DMS153 treated with DMSO at 0.1 percent for 48 hours (cell line): ENCODE data around the gene RNF224.
A peak's percentile ranks its signal among the peaks of the same experiment; 100 is the strongest.
"Not testable (repeated sequence)": the region's sequence is repeated elsewhere in the genome, so short reads cannot be mapped to it uniquely, and the experiment has no call there.

Source experiments
- DNase-seq: peaks from one replicate; lab custom pipeline; 2025; ENCODE audit not compliant: unreplicated experiment; lab: John Stamatoyannopoulos, UW

The RNF224 gene

GRCh38 chr9:137251490-137252268, 24.4 kb downstream of the RNF224 start:
- DNase-seq: no peak

- DNase-seq: peak; percentile 18
These were observed 25.5 kb downstream of the RNF224 start for GRCh38 chr9:137252555-137253506.

GRCh38 chr9:137253717-137254623, 26.7 kb downstream of the RNF224 start:
- DNase-seq: no peak

GRCh38 chr9:137254624-137255447, 27.5 kb downstream of the RNF224 start, which contains the start of gene NELFB:
Gene NELFB (plus strand): TSS chr9:137255327.
- peak; percentile 68 for DNase-seq

GRCh38 chr9:137255448-137256114, 28.3 kb downstream of the RNF224 start:
- no peak for DNase-seq

DNA sequence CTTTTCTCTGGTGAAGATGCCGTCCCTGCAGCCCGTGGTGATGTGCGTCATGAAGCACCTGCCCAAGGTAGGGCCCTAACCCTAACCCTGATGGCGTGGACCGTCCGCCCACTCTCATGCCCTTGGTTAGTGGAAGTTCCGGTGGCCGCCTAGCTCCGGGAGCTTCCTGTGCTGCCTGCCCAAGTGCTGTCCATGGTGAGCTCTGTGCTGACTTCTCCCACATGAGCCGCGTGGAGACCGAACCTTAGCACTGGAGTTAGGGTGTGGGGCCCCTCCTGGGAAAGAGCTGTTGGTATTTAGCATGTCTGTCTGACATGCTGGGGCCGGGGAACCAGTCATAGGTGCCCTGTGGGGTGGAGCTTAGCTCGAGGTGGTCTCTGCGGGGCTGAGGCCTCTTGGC, 29.1 kb downstream of the RNF224 start:
- no peak for DNase-seq

GRCh38 chr9:137256856-137257255, 29.6 kb downstream of the RNF224 start:
- no peak for DNase-seq

GRCh38 chr9:137262173-137262908, 35.0 kb downstream of the RNF224 start:
- not testable (repeated sequence) for DNase-seq

GRCh38 chr9:137262909-137263285, 35.6 kb downstream of the RNF224 start:
- DNase-seq: no peak

DNA sequence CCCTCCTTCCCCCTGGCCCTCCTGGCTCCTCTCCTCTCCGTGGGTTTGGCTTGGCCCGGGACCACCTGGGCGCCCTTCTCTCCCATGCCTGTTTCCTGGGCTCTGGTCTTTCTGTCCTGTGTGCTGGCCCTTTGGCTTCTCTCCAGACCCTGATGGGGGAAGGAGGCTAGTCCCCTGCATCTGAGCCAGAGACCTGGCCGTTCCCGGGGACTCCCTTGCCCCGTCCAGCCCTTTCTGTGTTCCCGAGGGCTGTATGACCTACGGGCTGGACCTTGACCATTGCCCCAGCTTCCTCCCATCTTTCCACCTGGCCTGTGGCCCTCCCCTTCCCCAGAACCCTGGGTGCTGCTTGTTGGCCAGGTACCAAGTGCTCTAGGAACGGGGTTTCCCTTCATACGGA, 36.2 kb downstream of the RNF224 start:
- DNase-seq: no peak

DNA sequence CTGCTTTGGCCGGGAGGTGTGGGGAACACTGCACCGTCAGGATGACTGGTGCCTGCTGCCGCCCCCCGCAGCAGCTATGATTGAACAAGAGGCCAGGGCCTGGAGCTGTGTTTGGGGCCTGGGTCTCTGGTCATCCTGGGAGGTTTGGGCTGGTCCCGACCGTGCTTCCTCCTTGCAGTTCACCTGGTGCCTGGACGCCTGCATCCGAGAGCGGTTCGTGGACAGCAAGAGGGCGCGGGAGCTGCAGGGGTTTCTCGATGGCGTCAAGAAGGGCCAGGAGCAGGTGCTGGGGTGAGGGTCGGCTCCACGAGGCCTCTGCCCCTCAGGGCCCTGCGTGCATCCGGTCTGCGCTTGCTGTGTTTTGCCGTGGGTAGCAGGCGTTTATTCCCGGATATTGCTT, 36.8 kb downstream of the RNF224 start:
- no peak for DNase-seq

GRCh38 chr9:137265496-137266161, 38.3 kb downstream of the RNF224 start:
- no peak for DNase-seq

DNA sequence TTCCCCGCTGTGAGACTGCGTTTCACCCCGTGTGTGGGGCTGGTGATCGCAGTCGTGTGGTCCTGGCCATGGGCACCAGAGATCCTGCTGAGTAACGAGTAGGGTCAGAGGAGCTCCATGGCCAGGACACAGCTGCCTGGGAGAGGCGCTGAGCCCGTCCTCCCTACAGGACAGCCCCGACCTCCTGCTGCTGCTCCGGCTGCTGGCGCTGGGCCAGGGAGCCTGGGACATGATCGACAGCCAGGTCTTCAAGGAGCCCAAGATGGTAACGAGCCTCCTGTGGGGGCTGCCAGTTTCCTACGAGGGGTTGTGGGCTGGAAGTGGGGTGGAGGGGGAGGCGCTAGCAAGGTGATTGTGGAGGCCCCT, 38.8 kb downstream of the RNF224 start:
- no peak for DNase-seq

DNA sequence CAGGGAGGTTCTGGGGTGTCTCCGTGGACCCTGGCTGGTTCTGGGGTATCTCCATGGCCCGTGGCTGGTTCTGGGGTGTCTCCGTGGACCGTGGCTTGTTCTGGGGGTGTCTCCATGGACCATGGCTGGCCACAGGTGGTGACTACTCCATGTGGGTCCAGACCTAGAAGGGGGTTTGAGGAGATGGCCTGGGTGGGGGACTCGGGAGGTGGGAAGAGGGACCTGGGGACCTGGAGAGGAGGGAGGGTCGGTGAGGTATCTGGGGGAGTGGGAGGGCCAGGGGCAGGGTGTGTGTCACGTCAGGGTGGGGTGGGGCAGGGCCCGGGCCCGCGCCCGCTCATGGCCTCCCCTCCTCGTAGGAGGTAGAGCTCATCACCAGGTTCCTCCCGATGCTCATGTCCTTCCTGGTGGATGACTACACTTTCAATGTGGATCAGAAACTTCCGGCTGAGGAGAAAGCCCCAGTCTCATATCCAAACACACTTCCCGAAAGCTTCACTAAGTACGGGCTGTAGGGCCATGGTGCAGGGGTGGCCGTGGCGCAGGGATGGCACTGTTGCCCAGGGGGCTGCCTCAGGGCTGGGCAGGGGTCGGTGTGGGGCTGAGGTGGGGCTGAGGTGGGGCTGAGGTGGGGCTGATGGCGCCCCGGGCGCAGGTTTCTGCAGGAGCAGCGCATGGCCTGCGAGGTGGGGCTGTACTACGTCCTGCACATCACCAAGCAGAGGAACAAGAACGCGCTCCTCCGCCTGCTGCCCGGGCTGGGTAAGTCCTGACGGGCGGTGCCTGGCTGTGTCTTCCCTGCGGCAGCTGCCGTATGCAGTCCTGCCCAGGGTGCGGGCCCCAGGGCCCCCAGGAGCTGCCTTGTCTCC, 39.5 kb downstream of the RNF224 start:
- no peak for DNase-seq

DNA sequence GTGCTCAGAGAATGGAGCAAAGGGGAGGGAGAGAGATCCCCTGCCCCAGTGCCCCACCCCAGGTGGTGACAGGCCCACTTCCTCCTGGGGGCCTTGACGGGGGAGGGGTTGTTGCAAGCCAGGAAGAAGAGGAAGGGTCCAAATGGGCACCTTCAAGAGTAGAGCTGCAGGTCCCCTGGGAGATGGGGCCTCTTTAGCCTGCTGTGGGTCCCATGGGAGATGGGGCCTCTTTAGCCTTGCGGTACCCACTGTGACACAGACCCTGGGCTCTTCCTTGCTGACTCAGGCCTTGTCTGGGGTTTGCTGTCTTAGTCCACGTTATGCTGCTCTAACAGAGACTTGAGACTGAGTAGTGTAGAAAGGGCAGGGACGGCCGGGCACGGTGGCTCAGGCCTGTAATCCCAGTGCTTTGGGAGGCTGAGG, 40.6 kb downstream of the RNF224 start:
- no peak for DNase-seq

DNA sequence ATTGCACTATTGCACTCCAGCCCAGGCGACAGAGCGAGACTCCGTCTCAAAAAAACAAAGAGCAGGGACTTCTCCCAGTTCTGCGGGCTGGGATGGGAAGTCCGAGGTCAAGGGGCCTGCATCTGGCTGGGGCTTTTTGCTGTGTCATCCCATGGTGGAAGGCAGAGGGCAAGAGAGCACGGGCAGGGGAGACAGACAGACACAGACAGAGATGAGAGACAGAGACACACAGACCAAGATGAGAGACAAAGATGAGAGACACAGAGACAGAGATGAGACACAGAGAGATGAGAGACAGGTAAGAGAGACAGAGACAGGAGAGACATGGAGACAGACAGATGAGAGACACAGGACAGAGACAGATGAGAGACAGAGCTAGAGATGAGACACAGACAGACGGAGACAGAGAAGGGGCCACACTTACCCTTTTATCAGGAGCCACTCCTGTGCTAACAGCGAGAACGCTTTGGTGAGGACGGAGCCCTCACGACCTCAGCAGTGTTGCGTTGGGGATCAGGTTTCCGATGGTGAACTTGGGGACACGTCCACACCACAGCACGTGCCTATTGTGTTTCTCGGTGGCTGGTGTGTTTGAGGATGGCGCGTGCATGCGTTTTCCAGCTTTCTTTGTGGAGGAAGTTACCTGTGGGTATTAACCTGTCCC, 41.4 kb downstream of the RNF224 start:
- no peak for DNase-seq

DNA sequence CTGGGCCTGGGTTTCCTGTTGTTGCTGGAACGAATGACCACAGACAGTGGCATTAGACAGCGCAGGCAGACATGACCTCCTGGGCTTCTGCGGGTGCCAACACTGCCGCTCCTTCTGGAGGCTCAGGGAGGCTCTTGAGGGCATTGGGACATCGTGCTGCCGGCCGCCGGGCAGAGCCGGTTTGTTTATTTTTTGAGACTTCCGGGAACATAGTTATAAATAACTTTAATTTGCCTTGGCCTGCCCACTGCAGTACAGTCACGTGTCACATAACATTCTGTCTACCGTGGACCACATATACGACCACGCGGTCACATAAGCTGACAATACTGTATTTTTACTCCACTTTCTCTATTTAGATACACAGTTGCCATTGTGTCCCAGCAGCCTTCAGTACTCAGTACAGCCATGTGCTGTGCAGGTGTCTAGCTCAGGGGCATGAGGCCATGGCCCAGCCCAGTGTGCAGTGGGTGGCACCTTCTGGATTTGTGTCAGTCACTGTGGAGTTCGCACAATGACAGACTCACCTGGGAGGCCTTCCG, 42.0 kb downstream of the RNF224 start:
- DNase-seq: peak; percentile 38
